HG03097 (cell line): Measurements from ENCODE around the gene RPS15.
A peak's percentile ranks its signal among the peaks of the same experiment; 100 is the strongest.

Experiments
- ATAC-seq: cut with Tn5 transposase; IDR thresholded peaks from one replicate; pipeline ENCODE4 v1.9.1; 2021; ENCODE audit not compliant: unreplicated experiment, low FRiP score

The RPS15 gene

DNA sequence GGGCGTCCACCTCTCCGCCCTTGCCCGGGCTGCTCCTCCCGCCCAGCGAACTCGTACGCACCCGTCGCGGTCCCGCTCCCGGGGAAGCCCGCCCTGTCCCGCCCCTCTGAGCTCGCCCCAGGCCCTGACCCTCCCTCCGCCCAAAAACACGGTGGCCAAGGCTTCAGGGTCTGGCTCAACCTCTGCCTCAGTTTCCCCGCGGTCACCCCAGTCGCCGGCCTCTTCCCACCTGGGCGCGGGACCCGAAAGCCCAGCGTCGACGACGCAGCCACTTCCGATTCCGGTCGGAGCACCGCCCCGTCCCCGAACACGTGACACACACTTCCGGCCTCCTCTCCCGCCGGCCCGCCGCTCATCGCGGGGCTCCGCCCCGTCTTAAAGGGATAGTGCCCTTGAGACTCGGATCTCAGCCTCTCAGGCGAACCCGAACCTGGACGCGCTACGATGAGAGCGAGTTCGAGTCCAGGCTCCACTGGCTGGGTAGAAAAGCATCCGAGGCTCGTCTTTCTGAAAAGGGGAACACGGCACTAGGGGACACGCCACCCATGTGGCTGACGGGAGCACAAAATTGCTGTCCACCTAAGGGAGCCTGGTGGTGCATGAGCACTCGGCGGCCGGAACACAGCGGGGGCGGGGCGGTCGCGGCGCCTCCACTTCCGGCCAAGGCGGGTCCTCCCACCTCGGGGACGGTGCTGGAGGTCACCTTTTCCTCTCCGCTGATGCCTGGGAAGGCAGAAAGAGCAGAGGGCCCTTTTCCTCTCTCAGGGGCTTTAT is 40.9 kb downstream of the RPS15 start, which contains the start of gene C19orf25:
Gene C19orf25, minus strand, starts transcription at position 282 of the 774 bp plus-strand sequence. CDS start 312 bp downstream, outside the sequence.
- ATAC-seq = peak; percentile 78

DNA sequence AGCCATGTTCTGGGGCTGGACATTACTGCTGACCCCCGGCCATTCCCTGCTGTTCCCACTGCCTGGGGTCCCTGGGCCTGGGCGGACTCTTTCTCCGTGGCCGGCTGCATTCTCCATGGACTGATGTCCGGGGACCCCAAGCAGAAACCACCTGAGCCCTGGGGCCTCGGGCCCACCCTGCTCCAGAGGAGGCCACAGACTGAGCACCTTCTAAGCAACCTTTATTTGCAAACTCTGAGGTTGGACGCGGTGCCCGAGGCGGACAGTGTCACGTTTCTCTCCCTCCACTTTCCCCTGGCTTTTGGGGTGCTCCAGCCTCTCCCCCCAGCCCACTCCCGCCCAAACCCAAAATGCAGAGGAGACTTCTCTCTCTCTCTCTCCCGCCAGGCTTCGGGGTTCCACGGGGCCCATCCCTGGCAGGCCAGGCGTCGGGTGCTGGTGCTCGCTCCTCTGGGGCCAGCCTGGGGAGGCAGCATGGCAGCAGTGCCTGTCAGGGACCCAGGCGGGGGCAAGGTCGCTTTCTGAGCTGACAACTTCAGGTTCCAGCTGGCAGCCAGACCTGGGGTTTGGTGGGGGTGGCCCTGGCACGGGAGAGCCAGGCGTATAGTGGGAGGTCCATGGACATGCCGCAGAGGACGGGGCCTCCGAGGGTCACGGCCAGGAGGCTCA is 43.2 kb downstream of the RPS15 start:
- no peak for ATAC-seq

DNA sequence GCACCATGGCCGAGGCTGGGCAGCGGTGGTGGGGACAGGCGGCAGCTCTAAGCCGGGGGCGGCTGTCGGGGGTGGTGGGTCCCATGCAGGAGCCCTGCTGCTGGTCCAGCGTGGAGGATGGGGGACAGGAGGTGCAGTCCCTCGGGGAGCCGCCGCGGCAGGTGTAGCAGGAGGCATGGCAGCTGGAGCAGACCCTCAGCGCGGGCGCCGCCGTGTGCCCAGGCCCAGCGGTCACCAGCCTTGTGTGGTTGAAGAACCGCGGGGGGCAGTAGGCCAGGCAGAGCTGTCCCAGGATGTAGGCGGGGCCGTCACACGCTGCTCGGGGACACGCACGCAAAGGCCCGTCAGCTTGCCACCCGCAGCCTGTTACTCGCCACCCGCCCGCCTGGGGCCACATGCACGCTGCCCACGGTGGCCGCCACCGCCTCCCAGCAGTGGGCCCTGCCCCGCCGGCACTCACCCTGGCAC is 43.7 kb downstream of the RPS15 start:
- no peak for ATAC-seq

GRCh38 chr19:1482361-1483130 is 44.4 kb downstream of the RPS15 start:
- no peak for ATAC-seq

GRCh38 chr19:1483131-1483978 is 45.2 kb downstream of the RPS15 start:
- ATAC-seq = no peak

DNA sequence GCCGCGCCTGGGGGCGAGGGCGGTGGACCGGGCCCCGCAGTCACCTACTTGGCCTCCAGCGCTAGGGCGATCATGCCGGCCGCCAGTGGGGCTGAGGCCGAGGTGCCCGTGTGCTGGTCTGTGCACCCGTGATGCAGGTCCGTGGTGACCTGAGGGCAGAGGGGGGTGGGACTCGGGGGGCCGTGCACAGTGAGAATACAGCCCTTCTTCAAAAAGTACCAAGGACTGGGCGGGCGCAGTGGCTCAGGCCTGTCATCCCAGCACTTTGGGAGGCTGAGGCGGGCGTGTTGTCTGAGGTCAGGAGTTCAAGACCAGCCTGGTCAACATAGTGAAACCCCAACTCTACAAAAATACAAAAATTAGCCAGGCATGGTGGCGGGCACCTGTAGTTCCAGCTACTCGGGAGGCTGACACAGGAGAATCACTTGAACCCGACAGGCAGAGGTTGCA is 45.8 kb downstream of the RPS15 start:
- ATAC-seq = no peak

- no peak for ATAC-seq
These were observed 48.8 kb downstream of the RPS15 start for GRCh38 chr19:1486720-1487575.

GRCh38 chr19:1487576-1488281 is 49.5 kb downstream of the RPS15 start:
- ATAC-seq = no peak

- no peak for ATAC-seq
These were observed 50.0 kb downstream of the RPS15 start for GRCh38 chr19:1488282-1488601.

GRCh38 chr19:1489463-1490310 is 51.5 kb downstream of the RPS15 start:
- peak; percentile 0 for ATAC-seq
